NOMO-1 (cell line): ENCODE measurements around the gene DLGAP3.

Experiments
- DNase-seq, 2 experiments: peaks; one replicate each; lab custom pipeline; 2025; ENCODE audit not compliant: unreplicated experiment in 2 of 2; lab: John Stamatoyannopoulos, UW

Gene DLGAP3

GRCh38 chr1:34870395-34870794 lies 59.1 kb downstream of the DLGAP3 start:
- no peak for DNase-seq

GRCh38 chr1:34869760-34870159 lies 59.7 kb downstream of the DLGAP3 start:
- DNase-seq: no peak

DNA sequence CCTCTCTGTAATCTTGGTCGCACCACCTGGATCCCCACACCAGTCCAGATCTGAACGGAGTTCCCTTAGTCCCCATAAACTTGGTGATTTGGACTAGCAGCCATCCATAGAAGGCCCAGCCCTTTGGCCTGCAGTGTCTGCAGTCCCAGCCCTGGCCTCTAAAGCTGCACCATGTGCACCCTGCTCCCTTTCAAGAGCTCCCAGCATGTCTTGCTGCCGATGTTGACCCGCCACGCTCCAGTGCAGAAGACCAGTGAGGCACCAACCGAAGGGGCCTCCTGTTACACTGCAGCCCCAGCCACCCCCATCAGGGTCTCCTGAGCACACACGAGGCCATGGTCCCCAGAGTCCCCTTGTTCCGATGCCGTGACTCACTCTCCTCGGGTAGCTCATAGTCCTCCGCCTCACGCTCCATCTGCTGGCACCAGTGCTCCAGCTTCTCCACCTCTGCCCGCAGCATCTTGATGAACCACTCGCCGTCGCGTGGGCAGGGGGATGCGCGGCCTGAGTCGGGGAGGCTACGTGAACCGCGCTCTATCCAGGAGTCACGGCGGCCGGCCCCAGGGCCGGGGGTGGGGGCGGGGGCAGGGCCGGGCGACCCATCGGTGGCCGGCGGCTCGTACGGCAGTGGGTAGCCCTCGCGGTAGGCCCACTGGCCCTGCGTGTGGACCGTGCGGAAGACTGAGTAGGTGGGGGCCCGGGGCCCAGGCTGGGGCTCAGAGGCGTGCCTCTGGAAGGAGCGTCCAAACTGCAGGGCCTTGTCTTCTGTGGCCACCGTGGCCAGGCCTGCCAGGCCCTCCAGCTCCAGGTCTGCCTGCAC lies 61.0 kb downstream of the DLGAP3 start:
- DNase-seq: no peak

GRCh38 chr1:34867415-34867814 lies 62.0 kb downstream of the DLGAP3 start:
- DNase-seq: no peak

DNA sequence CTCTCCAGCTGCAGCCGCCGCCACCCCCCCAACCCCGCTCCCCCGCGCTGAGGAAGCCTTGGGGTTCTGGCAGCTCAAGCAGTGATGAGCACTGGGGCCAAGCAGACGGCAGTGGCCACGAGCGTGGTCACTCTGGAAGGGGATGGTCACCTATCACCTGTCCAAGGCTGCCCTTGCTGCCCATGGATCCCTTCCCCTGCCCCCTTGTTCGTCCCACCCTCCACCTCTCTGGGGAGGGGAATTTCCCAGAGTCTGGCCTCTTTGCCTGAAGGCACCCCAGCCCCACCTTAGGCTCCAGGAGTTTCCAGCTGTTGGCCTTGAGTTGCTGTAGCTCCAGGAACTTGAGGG lies 62.7 kb downstream of the DLGAP3 start:
- no peak for DNase-seq

- DNase-seq: peak; percentile 73 to 77
These were observed 63.3 kb downstream of the DLGAP3 start for GRCh38 chr1:34865981-34866761.

GRCh38 chr1:34865573-34865972 lies 63.9 kb downstream of the DLGAP3 start:
- no peak for DNase-seq

GRCh38 chr1:34864759-34865158 lies 64.7 kb downstream of the DLGAP3 start:
- no peak for DNase-seq

- no peak for DNase-seq
These were observed 65.9 kb downstream of the DLGAP3 start for GRCh38 chr1:34863501-34863900.

GRCh38 chr1:34859446-34860200 lies 69.8 kb downstream of the DLGAP3 start, which contains the start of gene SMIM12:
Gene SMIM12, minus strand, starts transcription at chr1:34859749. Its CDS starts 3,772 bp downstream, at chr1:34855977.
- DNase-seq: peak; percentile 91 to 95

GRCh38 chr1:34858901-34859445 lies 70.5 kb downstream of the DLGAP3 start:
- peak in 1 of 2 experiments; percentile 28 for DNase-seq

GRCh38 chr1:34856697-34857096 lies 72.8 kb downstream of the DLGAP3 start:
- DNase-seq: no peak

DNA sequence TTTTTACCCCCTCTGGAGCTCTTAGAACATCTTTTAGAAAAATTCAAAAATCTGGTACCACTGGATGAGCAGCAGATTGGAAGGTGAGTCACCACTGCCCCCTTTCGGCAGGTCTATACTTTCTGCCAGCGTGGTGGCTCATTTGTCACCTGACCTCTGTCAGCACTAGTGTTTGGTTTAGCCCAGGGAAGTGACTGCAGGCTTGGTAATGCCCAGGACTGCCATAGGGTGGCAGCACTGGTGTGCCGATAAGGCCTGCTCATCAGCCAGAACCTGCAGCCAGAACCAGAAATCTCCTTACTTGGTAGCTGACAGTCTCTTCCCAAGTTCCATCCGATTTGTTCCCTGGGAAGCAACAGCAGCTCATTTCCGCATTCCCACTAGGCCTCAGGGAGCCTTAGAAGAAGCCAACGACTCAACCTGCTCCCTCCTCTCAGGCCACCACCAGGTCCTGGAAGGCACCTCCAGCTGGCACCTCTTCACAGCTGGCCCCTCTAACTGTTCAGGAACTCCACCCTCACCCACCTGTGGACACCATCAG lies 76.7 kb downstream of the DLGAP3 start:
- DNase-seq: peak; percentile 92 to 95

GRCh38 chr1:34851431-34852105 lies 77.9 kb downstream of the DLGAP3 start:
- no peak for DNase-seq

DNA sequence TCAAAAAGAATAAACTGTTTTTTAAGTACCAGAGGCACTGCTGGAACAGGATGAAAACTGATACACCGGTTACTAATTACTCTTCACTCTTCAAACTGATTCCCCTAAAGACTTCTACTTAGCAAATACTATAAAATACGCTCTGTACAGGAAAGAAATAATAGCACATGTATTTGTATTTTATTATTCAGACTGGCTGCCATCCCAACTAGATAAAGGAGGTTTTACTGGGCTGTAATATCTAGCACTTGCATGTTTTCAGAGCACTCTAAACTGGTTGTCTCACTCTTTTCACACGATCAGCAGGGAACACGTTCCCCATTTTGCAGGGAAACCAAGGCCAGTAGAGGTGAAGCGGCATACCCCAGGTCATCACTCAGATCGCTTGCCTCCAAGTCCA lies 79.1 kb downstream of the DLGAP3 start:
- DNase-seq: no peak

DNA sequence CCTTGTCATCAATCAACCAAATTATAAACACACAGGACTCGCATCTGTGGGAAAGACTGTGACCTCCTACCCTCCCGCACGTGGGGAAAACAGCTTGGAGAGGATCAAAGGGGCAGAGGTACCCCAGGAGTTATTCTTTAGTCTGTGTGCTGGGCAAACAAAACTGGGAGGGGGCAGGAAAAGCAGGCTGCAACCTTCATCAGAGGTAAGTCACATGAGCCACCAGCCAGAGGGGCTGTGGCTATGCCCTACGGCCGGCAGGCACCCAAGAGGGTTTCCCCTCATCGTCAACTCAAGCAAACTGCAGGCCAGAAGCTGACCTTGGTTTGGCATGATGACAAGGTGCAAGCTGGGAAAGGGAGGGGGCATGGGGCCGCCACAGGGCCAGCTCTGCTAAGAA lies 82.4 kb downstream of the DLGAP3 start:
- DNase-seq: no peak

GRCh38 chr1:34846265-34846664 lies 83.2 kb downstream of the DLGAP3 start:
- DNase-seq: no peak

GRCh38 chr1:34845131-34845901 lies 84.1 kb downstream of the DLGAP3 start:
- no peak for DNase-seq

DNA sequence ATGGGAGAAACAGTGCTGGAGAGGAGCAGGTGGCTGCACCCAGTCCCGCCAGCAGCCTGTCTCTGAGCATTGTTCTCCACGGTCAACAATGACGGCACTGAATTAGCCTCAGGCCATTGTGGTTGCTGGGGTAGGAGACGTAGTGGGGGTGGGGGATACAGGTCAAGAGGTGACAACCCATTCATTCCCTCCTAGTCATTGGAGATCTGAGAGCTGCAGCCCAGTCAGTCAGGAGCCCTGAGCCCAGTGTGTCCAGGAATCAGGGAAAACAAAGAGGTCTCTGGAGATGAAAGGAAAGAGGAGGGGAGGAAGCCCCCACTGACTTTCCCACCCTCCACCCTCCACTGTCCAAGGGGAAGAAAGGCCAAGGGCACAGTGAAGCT lies 85.2 kb downstream of the DLGAP3 start:
- DNase-seq: no peak
